ENCODE data around the gene ROBO1.

GRCh38 chr3:78687520-78687919 is 1080.3 kb downstream of the ROBO1 start:
- no peak for TF ChIP-seq POLR2AphosphoS5 (IDR thresholded peaks at IDR 0.05; ENCODE audit: low read depth, low read length)
- TF ChIP-seq TAF1 (IDR thresholded peaks at IDR 0.05; ENCODE audit: borderline replicate concordance, low read depth, low read length), result no peak

Data from GM12892 (cell line).